Skin epidermis (tissue), 12 donors: ENCODE results near the gene HES4.
"Not testable (repeated sequence)": the region's sequence is repeated elsewhere in the genome, so short reads cannot be mapped to it uniquely, and the experiment has no call there.

Experiments used
- H3K27ac ChIP-seq, 21 experiments: fragments of 200-600 bp; sonication (generic) in 11 of 21; one replicate each; pipeline ENCODE4 v1.5.0; 2020; ENCODE audit warnings: mild to moderate bottlenecking in 3 of 21, inconsistent platforms in 2 of 21, moderate library complexity in 2 of 21
- H3K4me3 ChIP-seq, 7 experiments: fragments of 200-600 bp; sonication (generic) in 2 of 7; one replicate each; pipeline ENCODE4 v1.5.0; 2020; ENCODE audit warnings: inconsistent platforms in 2 of 7, mild to moderate bottlenecking in 2 of 7, moderate library complexity in 1 of 7

The HES4 gene

GRCh38 chr1:1003618-1004419 is 3.9 kb upstream of the HES4 start:
- no peak overlapping the region for H3K27ac ChIP-seq
- no peak overlapping the region for H3K4me3 ChIP-seq

- Histone ChIP-seq H3K27ac (peak overlapping the region; percentile 7 to 98 (median 87)), H3K4me3 (peak overlapping the region; percentile 33 to 51 (median 50))
Measured at GRCh38 chr1:1001057-1001783, 1.3 kb upstream of the HES4 start.

- peak overlapping the region; percentile 74 to 98 (median 88) for H3K27ac ChIP-seq
- H3K4me3 ChIP-seq: peak overlapping the region; percentile 33 to 51 (median 50)
Measured at GRCh38 chr1:1000357-1001056, 610 bp upstream of the HES4 start.

GRCh38 chr1:998995-999724 is 737 bp downstream of the HES4 start:
- H3K27ac ChIP-seq: peak overlapping the region in 19 of 21 experiments; percentile 14 to 98 (median 82)
- peak overlapping the region; percentile 33 to 51 (median 50) for H3K4me3 ChIP-seq

- peak overlapping the region in 10 of 21 experiments; percentile 74 to 98 (median 88) for H3K27ac ChIP-seq
- peak overlapping the region; percentile 33 to 51 (median 50) for H3K4me3 ChIP-seq
Measured at GRCh38 chr1:998745-998994, 1.2 kb downstream of the HES4 start.

GRCh38 chr1:997993-998744 is 1.7 kb downstream of the HES4 start:
- H3K4me3 ChIP-seq: peak overlapping the region; percentile 33 to 51 (median 50)
- peak overlapping the region in 4 of 21 experiments; percentile 74 to 91 (median 80) for H3K27ac ChIP-seq

- peak overlapping the region in 1 of 7 experiments; percentile 49 for H3K4me3 ChIP-seq
- no peak overlapping the region for H3K27ac ChIP-seq
Measured at GRCh38 chr1:997713-997992, 2.2 kb downstream of the HES4 start.

GRCh38 chr1:996851-997712 is 2.8 kb downstream of the HES4 start:
- Histone ChIP-seq H3K27ac (no peak overlapping the region), H3K4me3 (no peak overlapping the region)

GRCh38 chr1:995665-996633 is 3.9 kb downstream of the HES4 start:
- no peak overlapping the region for H3K27ac ChIP-seq
- H3K4me3 ChIP-seq: no peak overlapping the region

- not testable (repeated sequence) for H3K27ac ChIP-seq, H3K4me3 ChIP-seq
Measured at GRCh38 chr1:994546-994945, 5.4 kb downstream of the HES4 start.

- Histone ChIP-seq H3K4me3 (no peak overlapping the region), H3K27ac (no peak overlapping the region)
Measured at GRCh38 chr1:993379-993995, 6.4 kb downstream of the HES4 start.

GRCh38 chr1:992362-992761 is 7.5 kb downstream of the HES4 start:
- Histone ChIP-seq H3K4me3 (no peak overlapping the region), H3K27ac (no peak overlapping the region)

- H3K4me3 ChIP-seq: no peak overlapping the region
- H3K27ac ChIP-seq: no peak overlapping the region
Measured at GRCh38 chr1:991895-992294, 8.0 kb downstream of the HES4 start.

- H3K27ac ChIP-seq, H3K4me3 ChIP-seq: not testable (repeated sequence)
Measured at GRCh38 chr1:991275-991674, 8.6 kb downstream of the HES4 start.

GRCh38 chr1:988061-988460 is 11.8 kb downstream of the HES4 start:
- H3K27ac ChIP-seq, H3K4me3 ChIP-seq: not testable (repeated sequence)

GRCh38 chr1:985126-985525 is 14.8 kb downstream of the HES4 start:
- no peak overlapping the region for H3K27ac ChIP-seq
- H3K4me3 ChIP-seq: no peak overlapping the region

- H3K4me3 ChIP-seq: no peak overlapping the region
- H3K27ac ChIP-seq: no peak overlapping the region
Measured at GRCh38 chr1:984476-984814, 15.5 kb downstream of the HES4 start.
